Skin epidermis (tissue), 12 donors: ENCODE data around the gene TAS2R50.
"Not testable (repeated sequence)": the region's sequence is repeated elsewhere in the genome, so short reads cannot be mapped to it uniquely, and the experiment has no call there.

ENCODE experiments used
- H3K27ac ChIP-seq, 21 experiments: fragments of 200-600 bp; sonication (generic) in 11 of 21; one replicate each; pipeline ENCODE4 v1.5.0; 2020; ENCODE audit warnings: mild to moderate bottlenecking in 3 of 21, inconsistent platforms in 2 of 21, moderate library complexity in 2 of 21
- H3K4me3 ChIP-seq, 7 experiments: fragments of 200-600 bp; sonication (generic) in 2 of 7; one replicate each; pipeline ENCODE4 v1.5.0; 2020; ENCODE audit warnings: inconsistent platforms in 2 of 7, mild to moderate bottlenecking in 2 of 7, moderate library complexity in 1 of 7

Gene TAS2R50

GRCh38 chr12:10986812-10987211 lies at the start of gene TAS2R50:
TAS2R50 (minus strand) TSS chr12:10986912; CDS start chr12:10986860, 52 bp downstream.
- Histone ChIP-seq H3K4me3 (no peak within 1 kb of the TSS), H3K27ac (no peak within 1 kb of the TSS)

GRCh38 chr12:11033959-11034358 lies 47.2 kb upstream of the TAS2R50 start:
- not testable (repeated sequence) for H3K4me3 ChIP-seq, H3K27ac ChIP-seq

DNA sequence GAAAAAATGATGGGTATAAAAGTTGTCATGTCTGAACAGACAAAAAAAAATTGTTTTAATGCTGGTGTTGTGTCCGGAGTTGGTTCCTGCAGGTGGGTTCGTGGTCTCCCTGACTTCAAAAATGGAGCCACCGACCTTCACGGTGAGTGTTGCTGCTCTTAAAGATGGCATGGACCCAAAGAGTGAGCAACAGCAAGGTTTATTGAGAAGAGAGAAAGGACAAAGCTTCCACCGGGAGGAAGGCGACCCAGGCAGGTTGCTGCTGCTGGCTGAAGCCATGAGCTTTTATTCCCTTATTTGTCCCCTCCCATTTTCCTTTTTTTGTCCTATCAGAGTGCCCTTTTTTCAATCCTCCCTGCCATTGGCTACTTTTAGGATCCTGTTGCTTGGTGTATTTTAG lies 44.6 kb upstream of the TAS2R50 start, which contains the start of gene TAS2R31:
TAS2R31 (minus strand) TSS at position 101 of the 400 bp plus-strand sequence; CDS start at position 29, 72 bp downstream.
- H3K27ac ChIP-seq, result no peak within 1 kb of the TSS
- no peak within 1 kb of the TSS for H3K4me3 ChIP-seq

DNA sequence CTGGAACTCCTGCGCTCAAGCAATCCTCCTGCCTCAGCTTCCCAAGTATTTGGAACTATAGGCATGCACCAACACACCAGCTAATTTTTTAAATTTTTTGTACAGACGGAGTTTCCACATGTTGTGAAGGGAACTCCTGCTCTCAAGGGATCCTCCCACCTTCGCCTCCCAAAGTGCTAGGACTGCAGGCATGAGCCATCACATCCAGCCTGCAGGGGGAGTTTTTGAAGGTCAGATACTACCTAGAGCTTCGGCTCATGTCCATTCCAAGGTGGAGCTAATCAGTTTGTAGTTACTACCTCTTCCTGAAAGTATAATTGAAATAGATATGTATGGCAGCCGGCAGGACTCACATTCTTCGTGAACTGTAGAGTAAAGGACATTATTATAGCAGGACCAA lies 39.4 kb upstream of the TAS2R50 start:
- no peak overlapping the region for H3K4me3 ChIP-seq
- H3K27ac ChIP-seq, result no peak overlapping the region

DNA sequence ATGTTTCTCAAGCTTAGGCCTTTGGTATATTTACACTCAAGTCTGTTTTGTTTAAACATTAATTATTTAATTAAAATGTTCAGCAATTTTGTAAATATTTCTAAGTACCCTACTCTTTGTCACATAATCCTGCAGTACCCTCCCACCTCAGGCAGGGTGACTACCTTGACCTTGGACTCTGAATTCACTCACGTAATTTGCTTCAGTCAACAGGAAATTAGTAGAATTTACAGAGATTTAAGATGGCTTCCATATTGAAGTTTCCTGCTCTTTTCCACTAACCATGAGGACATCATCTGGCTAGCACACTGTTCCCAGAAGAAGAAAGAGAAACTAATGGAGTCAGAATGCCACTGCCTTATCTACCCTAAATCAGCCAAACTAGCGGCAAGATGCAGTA lies 36.7 kb upstream of the TAS2R50 start:
- H3K27ac ChIP-seq, result no peak overlapping the region
- no peak overlapping the region for H3K4me3 ChIP-seq

DNA sequence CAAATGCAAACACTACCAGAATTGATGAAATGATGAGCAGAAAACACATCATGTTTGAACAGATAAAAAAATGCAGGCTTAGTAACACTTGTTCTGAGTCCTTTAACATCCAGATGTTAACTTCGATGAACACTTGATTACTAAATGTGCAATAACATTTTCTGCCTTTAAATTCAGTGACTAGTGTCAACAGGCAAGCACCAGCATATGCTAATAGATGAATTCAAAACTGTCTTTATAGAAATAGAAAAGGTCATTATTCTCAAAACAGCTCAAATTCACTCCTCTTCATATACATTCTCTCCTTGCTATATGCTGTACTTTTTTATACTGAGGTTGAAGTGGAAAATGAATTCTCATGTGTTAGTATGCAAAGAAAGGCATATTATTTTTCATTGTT lies 35.8 kb upstream of the TAS2R50 start, which contains the start of gene TAS2R19:
TAS2R19 (minus strand) TSS at position 101 of the 400 bp plus-strand sequence; CDS start at position 52, 49 bp downstream.
- H3K4me3 ChIP-seq, result no peak within 1 kb of the TSS
- H3K27ac ChIP-seq, result no peak within 1 kb of the TSS

GRCh38 chr12:11016937-11017336 lies 30.2 kb upstream of the TAS2R50 start:
- Histone ChIP-seq H3K27ac (no peak overlapping the region), H3K4me3 (no peak overlapping the region)

GRCh38 chr12:11015775-11016430 lies 29.2 kb upstream of the TAS2R50 start:
- Histone ChIP-seq H3K27ac (no peak overlapping the region), H3K4me3 (no peak overlapping the region)

- Histone ChIP-seq H3K27ac (no peak overlapping the region), H3K4me3 (no peak overlapping the region)
These were observed 27.5 kb upstream of the TAS2R50 start for GRCh38 chr12:11014234-11014633.

GRCh38 chr12:11007608-11008007 lies 20.9 kb upstream of the TAS2R50 start:
- Histone ChIP-seq H3K4me3 (no peak overlapping the region), H3K27ac (no peak overlapping the region)

DNA sequence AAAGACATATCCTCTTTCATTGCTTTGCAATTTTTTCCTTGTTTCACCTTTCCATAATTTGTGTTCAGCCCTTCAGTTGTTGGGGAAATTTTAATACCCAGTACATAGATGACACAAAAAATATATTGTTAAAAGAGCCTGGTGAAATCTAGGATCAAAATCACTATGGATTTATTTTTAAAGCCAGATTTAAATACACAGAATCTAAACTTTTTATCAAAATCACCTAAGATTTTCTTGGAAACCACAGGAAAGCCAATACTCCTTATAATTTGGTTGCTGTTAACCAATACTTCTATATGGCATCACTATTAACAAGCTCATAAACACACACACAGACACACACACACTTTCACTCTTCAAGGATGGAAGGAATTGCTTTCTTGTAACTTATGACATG lies 11.5 kb upstream of the TAS2R50 start, which contains the start of gene TAS2R20:
TAS2R20 (minus strand) TSS at position 101 of the 400 bp plus-strand sequence. CDS start 429 bp downstream, outside the sequence.
- Histone ChIP-seq H3K27ac (no peak within 1 kb of the TSS), H3K4me3 (no peak within 1 kb of the TSS)

- no peak overlapping the region for H3K27ac ChIP-seq
- H3K4me3 ChIP-seq, result no peak overlapping the region
These were observed 7.6 kb upstream of the TAS2R50 start for GRCh38 chr12:10994307-10994706.

GRCh38 chr12:10989107-10989506 lies 2.4 kb upstream of the TAS2R50 start:
- Histone ChIP-seq H3K27ac (no peak overlapping the region), H3K4me3 (no peak overlapping the region)

- no peak overlapping the region for H3K4me3 ChIP-seq
- no peak overlapping the region for H3K27ac ChIP-seq
These were observed 4.5 kb downstream of the TAS2R50 start for GRCh38 chr12:10982244-10982643.

- Histone ChIP-seq H3K4me3 (no peak overlapping the region), H3K27ac (no peak overlapping the region)
These were observed 11.7 kb downstream of the TAS2R50 start for GRCh38 chr12:10974965-10975364.

GRCh38 chr12:10968765-10969456 lies 17.8 kb downstream of the TAS2R50 start:
- peak overlapping the region in 2 of 21 experiments; percentile 13 to 24 for H3K27ac ChIP-seq
- H3K4me3 ChIP-seq, result no peak overlapping the region

DNA sequence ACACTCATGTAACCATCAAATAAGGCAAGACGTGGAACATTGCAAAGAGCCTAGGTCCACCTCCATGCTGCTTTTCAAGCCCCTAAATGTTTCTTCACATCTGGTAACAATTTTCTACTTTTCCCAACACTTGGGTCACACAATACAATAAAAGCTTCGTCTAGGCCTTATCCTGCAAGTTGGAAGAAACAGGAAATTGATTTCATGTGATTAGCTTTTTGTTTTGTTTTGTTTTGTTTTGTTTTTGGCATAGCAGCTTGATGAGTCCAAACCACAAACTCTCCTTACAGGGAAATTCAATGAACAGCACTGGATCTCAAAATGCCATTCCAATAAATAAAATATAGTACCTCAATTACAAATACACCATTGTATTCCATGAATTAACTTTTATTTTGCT lies 19.3 kb downstream of the TAS2R50 start:
- Histone ChIP-seq H3K27ac (no peak overlapping the region), H3K4me3 (no peak overlapping the region)

DNA sequence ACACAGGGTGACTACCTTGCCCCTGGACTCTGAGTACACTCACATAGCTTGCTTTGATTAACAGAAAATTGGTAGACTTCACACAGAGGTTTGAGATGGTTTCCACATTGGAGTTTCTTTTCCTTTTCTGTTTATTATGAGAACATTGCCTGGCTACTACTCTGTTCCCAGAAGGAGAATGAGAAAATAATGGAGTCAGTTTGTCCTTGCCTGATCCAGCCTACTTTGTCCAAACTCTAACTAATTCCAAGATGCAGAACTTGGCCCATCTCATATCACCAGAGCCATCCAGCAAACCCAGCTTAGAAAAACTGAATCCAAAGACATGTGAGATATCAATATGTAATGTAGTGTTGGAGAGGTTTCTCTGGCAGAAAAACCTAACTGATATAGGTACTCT lies 20.4 kb downstream of the TAS2R50 start:
- no peak overlapping the region for H3K27ac ChIP-seq
- H3K4me3 ChIP-seq, result no peak overlapping the region

DNA sequence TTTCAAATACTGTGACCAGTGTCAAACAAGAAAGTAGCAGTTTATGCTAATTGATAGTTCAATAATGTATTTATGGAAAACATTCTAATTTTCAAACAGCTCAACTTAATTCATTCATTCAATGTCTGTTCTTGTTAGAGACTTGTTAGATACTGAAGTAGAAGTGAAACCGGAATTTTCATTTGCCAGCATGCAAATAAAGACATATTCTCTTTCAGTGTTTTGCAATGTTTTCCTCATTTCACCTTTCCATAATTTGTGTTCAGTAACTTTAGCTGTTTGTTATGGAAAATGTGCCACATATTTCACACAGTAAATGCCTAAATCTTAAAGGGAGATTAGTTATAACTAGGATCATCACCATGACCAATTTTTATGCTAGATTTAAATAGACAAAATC lies 21.2 kb downstream of the TAS2R50 start:
- Histone ChIP-seq H3K27ac (no peak overlapping the region), H3K4me3 (no peak overlapping the region)

GRCh38 chr12:10960211-10960610 lies 26.5 kb downstream of the TAS2R50 start:
- no peak overlapping the region for H3K4me3 ChIP-seq
- peak overlapping the region in 1 of 21 experiments; percentile 25 for H3K27ac ChIP-seq

DNA sequence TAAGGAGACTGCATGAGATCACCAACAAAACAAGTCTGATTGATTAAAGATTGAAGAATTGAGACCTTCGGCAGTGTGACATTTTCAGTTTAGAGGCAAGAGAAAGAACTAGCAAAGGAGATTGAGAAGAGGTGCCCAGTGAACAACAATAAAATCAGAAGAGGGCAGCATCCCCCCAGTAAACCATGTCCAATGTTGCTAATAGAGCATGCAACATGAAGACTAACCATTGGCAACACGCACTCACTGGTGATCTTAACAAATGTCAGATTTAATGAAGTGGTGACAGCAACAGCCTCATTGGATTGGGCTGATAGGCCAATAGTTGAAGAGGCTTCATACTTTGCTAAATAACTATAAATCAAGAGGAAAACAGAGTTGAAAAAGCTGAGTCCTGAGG lies 26.9 kb downstream of the TAS2R50 start:
- Histone ChIP-seq H3K27ac (no peak overlapping the region), H3K4me3 (no peak overlapping the region)
